GM23338 (cell line): ENCODE measurements around the gene CASP6.

Experiments used
- CREB1 ChIP-seq: fragments of 250-450 bp; sonication (Bioruptor Pico); IDR thresholded peaks from 2 replicates; pipeline ENCODE4 v1.5.0; 2020; ENCODE audit warnings: low read depth, mild to moderate bottlenecking, moderate library complexity
- CTCF ChIP-seq, 2 experiments: fragments of 200-600 bp in 1 of 2; sonication (generic) in 1 of 2; conservative IDR thresholded peaks; 2 replicates each; pipeline versions ENCODE4 v1.5.1 to v1.6.1; 2016 to 2017; ENCODE audit warnings: antibody characterized with exemption in 2 of 2, low read depth in 2 of 2, mild to moderate bottlenecking in 2 of 2, moderate library complexity in 1 of 2
- EZH2 ChIP-seq: fragments of 200-600 bp; sonication (generic); IDR thresholded peaks from one replicate; pipeline ENCODE4 v1.8.0; 2017; ENCODE audit warnings: antibody characterized with exemption, mild to moderate bottlenecking, low read depth; ENCODE audit not compliant: unreplicated experiment
- EZH2phosphoT487 ChIP-seq: fragments of 200-600 bp; sonication (generic); IDR thresholded peaks from one replicate; pipeline ENCODE4 v1.8.1; 2018; ENCODE audit warnings: antibody characterized with exemption; ENCODE audit not compliant: unreplicated experiment
- POLR2AphosphoS5 ChIP-seq: IDR thresholded peaks from 2 replicates; pipeline ENCODE4 v1.6.1; 2016; ENCODE audit warnings: antibody characterized with exemption, low read depth
- REST ChIP-seq: IDR thresholded peaks from one replicate; pipeline ENCODE4 v1.6.1; 2018; ENCODE audit warnings: antibody characterized with exemption; ENCODE audit not compliant: unreplicated experiment
- ZNF331 ChIP-seq: fragments of 250-450 bp; sonication (Bioruptor Pico); IDR thresholded peaks from 2 replicates; pipeline ENCODE4 v1.5.0; 2020; ENCODE audit warnings: low read depth, mild to moderate bottlenecking, moderate library complexity
- TF ChIP-seq, protein P1 (sequence below): fragments of 250-450 bp; sonication (Bioruptor Pico); IDR thresholded peaks from 2 replicates; pipeline ENCODE4 v1.5.0; 2020; ENCODE audit warnings: mild to moderate bottlenecking, moderate library complexity

- TF ChIP-seq CTCF (conservative IDR thresholded peaks at IDR 0.05; ENCODE audit: low read depth in 2 of 2) (no peak), REST (no peak), POLR2AphosphoS5 (no peak), CREB1 (no peak), EZH2phosphoT487 (no peak), EZH2 (no peak), ZNF331 (no peak)
- TF ChIP-seq, protein P1, sequence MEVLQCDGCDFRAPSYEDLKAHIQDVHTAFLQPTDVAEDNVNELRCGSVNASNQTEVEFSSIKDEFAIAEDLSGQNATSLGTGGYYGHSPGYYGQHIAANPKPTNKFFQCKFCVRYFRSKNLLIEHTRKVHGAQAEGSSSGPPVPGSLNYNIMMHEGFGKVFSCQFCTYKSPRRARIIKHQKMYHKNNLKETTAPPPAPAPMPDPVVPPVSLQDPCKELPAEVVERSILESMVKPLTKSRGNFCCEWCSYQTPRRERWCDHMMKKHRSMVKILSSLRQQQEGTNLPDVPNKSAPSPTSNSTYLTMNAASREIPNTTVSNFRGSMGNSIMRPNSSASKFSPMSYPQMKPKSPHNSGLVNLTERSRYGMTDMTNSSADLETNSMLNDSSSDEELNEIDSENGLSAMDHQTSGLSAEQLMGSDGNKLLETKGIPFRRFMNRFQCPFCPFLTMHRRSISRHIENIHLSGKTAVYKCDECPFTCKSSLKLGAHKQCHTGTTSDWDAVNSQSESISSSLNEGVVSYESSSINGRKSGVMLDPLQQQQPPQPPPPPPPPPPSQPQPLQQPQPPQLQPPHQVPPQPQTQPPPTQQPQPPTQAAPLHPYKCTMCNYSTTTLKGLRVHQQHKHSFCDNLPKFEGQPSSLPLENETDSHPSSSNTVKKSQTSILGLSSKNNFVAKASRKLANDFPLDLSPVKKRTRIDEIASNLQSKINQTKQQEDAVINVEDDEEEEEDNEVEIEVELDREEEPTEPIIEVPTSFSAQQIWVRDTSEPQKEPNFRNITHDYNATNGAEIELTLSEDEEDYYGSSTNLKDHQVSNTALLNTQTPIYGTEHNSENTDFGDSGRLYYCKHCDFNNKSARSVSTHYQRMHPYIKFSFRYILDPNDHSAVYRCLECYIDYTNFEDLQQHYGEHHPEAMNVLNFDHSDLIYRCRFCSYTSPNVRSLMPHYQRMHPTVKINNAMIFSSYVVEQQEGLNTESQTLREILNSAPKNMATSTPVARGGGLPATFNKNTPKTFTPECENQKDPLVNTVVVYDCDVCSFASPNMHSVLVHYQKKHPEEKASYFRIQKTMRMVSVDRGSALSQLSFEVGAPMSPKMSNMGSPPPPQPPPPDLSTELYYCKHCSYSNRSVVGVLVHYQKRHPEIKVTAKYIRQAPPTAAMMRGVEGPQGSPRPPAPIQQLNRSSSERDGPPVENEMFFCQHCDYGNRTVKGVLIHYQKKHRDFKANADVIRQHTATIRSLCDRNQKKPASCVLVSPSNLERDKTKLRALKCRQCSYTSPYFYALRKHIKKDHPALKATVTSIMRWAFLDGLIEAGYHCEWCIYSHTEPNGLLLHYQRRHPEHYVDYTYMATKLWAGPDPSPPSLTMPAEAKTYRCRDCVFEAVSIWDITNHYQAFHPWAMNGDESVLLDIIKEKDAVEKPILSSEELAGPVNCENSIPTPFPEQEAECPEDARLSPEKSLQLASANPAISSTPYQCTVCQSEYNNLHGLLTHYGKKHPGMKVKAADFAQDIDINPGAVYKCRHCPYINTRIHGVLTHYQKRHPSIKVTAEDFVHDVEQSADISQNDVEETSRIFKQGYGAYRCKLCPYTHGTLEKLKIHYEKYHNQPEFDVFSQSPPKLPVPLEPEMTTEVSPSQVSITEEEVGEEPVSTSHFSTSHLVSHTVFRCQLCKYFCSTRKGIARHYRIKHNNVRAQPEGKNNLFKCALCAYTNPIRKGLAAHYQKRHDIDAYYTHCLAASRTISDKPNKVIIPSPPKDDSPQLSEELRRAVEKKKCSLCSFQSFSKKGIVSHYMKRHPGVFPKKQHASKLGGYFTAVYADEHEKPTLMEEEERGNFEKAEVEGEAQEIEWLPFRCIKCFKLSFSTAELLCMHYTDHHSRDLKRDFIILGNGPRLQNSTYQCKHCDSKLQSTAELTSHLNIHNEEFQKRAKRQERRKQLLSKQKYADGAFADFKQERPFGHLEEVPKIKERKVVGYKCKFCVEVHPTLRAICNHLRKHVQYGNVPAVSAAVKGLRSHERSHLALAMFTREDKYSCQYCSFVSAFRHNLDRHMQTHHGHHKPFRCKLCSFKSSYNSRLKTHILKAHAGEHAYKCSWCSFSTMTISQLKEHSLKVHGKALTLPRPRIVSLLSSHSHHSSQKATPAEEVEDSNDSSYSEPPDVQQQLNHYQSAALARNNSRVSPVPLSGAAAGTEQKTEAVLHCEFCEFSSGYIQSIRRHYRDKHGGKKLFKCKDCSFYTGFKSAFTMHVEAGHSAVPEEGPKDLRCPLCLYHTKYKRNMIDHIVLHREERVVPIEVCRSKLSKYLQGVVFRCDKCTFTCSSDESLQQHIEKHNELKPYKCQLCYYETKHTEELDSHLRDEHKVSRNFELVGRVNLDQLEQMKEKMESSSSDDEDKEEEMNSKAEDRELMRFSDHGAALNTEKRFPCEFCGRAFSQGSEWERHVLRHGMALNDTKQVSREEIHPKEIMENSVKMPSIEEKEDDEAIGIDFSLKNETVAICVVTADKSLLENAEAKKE, result no peak
These were observed 16.4 kb upstream of the CASP6 start for GRCh38 chr4:109719604-109720003.
